Measurements from ENCODE around the gene OSBPL6. TPM values are rescaled to one million over a fixed set of nuclear protein-coding genes. Genes with fewer than 3 reads are reported as not detected.

Gene OSBPL6
- total and polyA plus RNA-seq, 4 donors: 1.3 to 3.3 (median 2.2) TPM

GRCh38 chr2:178187861-178188260 is 6.5 kb upstream of the OSBPL6 start:
- DNase-seq (ENCODE audit: low spot score): no peak
- no peak overlapping the region for H3K9ac ChIP-seq (ENCODE audit: low read depth in 1 of 2, low read length in 2 of 2)
- no peaks in the 10 kb centered on the region for H3K27me3 ChIP-seq (ENCODE audit: control insufficient read depth in 4 of 4, insufficient read depth in 4 of 4, low read length in 3 of 4)
- H3K9me3 ChIP-seq (ENCODE audit: control insufficient read depth in 4 of 4, low read length in 3 of 4): no peaks in the 10 kb centered on the region
- H3K4me3 ChIP-seq (ENCODE audit: low read depth in 1 of 3, low read length in 3 of 3): no peak overlapping the region
- H3K27ac ChIP-seq (ENCODE audit: low read depth in 1 of 2, low read length in 2 of 2): no peak overlapping the region
- 95% methylated on average over 4 of the region's 4 CpGs for WGBS
- TF ChIP-seq SP1 (IDR thresholded peaks at IDR 0.05) (no peak), ATF3 (IDR thresholded peaks at IDR 0.05) (no peak), RAD21 (IDR thresholded peaks at IDR 0.05) (no peak), JUND (IDR thresholded peaks at IDR 0.05) (no peak), TAF1 (conservative IDR thresholded peaks at IDR 0.05) (no peak), GABPA (IDR thresholded peaks at IDR 0.05 in 1 of 2, conservative IDR thresholded peaks at IDR 0.05 in 1 of 2) (no peak), RXRA (IDR thresholded peaks at IDR 0.05) (no peak), NR2F2 (IDR thresholded peaks at IDR 0.05) (no peak)
- TF ChIP-seq, protein P1, sequence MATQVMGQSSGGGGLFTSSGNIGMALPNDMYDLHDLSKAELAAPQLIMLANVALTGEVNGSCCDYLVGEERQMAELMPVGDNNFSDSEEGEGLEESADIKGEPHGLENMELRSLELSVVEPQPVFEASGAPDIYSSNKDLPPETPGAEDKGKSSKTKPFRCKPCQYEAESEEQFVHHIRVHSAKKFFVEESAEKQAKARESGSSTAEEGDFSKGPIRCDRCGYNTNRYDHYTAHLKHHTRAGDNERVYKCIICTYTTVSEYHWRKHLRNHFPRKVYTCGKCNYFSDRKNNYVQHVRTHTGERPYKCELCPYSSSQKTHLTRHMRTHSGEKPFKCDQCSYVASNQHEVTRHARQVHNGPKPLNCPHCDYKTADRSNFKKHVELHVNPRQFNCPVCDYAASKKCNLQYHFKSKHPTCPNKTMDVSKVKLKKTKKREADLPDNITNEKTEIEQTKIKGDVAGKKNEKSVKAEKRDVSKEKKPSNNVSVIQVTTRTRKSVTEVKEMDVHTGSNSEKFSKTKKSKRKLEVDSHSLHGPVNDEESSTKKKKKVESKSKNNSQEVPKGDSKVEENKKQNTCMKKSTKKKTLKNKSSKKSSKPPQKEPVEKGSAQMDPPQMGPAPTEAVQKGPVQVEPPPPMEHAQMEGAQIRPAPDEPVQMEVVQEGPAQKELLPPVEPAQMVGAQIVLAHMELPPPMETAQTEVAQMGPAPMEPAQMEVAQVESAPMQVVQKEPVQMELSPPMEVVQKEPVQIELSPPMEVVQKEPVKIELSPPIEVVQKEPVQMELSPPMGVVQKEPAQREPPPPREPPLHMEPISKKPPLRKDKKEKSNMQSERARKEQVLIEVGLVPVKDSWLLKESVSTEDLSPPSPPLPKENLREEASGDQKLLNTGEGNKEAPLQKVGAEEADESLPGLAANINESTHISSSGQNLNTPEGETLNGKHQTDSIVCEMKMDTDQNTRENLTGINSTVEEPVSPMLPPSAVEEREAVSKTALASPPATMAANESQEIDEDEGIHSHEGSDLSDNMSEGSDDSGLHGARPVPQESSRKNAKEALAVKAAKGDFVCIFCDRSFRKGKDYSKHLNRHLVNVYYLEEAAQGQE (IDR thresholded peaks at IDR 0.05): no peak
- H3K36me3 ChIP-seq (ENCODE audit: control insufficient read depth in 4 of 4, insufficient read depth in 3 of 4, low read depth in 1 of 4, low read length in 3 of 4): no peaks in the 10 kb centered on the region
- H3K4me1 ChIP-seq (ENCODE audit: control insufficient read depth in 4 of 4, insufficient read depth in 4 of 4, low read length in 3 of 4): peaks cover 0 to 5% (median 3%) of the 10 kb centered on the region in 4 donors

- H3K36me3 ChIP-seq (ENCODE audit: control insufficient read depth in 4 of 4, insufficient read depth in 3 of 4, low read depth in 1 of 4, low read length in 3 of 4): no peaks in the 10 kb centered on the region
- TF ChIP-seq SP1 (IDR thresholded peaks at IDR 0.05) (no peak), RAD21 (IDR thresholded peaks at IDR 0.05) (no peak), FOXA1 (IDR thresholded peaks at IDR 0.05) (no peak), GABPA (IDR thresholded peaks at IDR 0.05 in 1 of 2, conservative IDR thresholded peaks at IDR 0.05 in 1 of 2) (no peak)
- TF ChIP-seq, protein P1 (IDR thresholded peaks at IDR 0.05): no peak
- TF ChIP-seq, protein P2, sequence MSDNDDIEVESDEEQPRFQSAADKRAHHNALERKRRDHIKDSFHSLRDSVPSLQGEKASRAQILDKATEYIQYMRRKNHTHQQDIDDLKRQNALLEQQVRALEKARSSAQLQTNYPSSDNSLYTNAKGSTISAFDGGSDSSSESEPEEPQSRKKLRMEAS (IDR thresholded peaks at IDR 0.05): no peak
- H3K27ac ChIP-seq (ENCODE audit: low read depth in 1 of 2, low read length in 2 of 2): no peak overlapping the region
- no peak for DNase-seq (ENCODE audit: low spot score)
- no peaks in the 10 kb centered on the region for H3K27me3 ChIP-seq (ENCODE audit: control insufficient read depth in 4 of 4, insufficient read depth in 4 of 4, low read length in 3 of 4)
- no peak overlapping the region for H3K9ac ChIP-seq (ENCODE audit: low read depth in 1 of 2, low read length in 2 of 2)
- H3K4me1 ChIP-seq (ENCODE audit: control insufficient read depth in 4 of 4, insufficient read depth in 4 of 4, low read length in 3 of 4): peaks cover 0 to 10% (median 5%) of the 10 kb centered on the region in 4 donors
- 92% methylated on average over 2 of the region's 2 CpGs for WGBS
- H3K4me3 ChIP-seq (ENCODE audit: low read depth in 1 of 3, low read length in 3 of 3): no peak overlapping the region
- H3K9me3 ChIP-seq (ENCODE audit: control insufficient read depth in 4 of 4, low read length in 3 of 4): no peaks in the 10 kb centered on the region
These were observed 5.8 kb upstream of the OSBPL6 start for GRCh38 chr2:178188466-178188865.

Measured in liver (tissue), 9 donors.